Lower leg skin (tissue), 4 donors: ENCODE results near the gene TP53BP2. TPM values are rescaled to one million over a fixed set of nuclear protein-coding genes. Genes with fewer than 3 reads are reported as not detected.

Source experiments
- DNase-seq, 2 donors: peaks; one replicate each; pipeline ENCODE4 v3.0.0-alpha.2; 2019; ENCODE audit warnings: low spot score in 2 of 2
- H3K4me3 ChIP-seq: fragments of 200-600 bp; sonication (generic); 2 replicates; pipeline ENCODE4 v1.5.1; 2017; ENCODE audit warnings: mild to moderate bottlenecking, low read depth; ENCODE audit not compliant: poor library complexity, severe bottlenecking
- POLR2A ChIP-seq, 2 donors: fragments of 450-650 bp; IDR thresholded peaks; one replicate each; pipeline ENCODE4 v1.6.1; 2016 to 2017; ENCODE audit warnings: antibody characterized with exemption in 2 of 2, mild to moderate bottlenecking in 1 of 2, moderate library complexity in 1 of 2
- WGBS, 2 donors: methylation state at CpG; one replicate each; pipeline ENCODE4 v1.1.5; 2018; 5-methylcytosine and 5-hydroxymethylcytosine counted together
- intact Hi-C: fragments of 100-400 bp; cut with DNase I; formaldehyde crosslinking; loops from one replicate; pipeline ENCODE4 v1.15.0; 2023; ENCODE audit warnings: low total_unique reads
- total RNA-seq, 4 donors: library from RNA; depleted of rRNA; stranded (reverse); fragments of >200 nt; gene quantifications; one replicate each; pipeline ENCODE4 v1.1.0, GENCODE V29; 2016
- TF ChIP-seq, protein P1 (sequence below), 3 donors: fragments of 450-650 bp; IDR thresholded peaks; one replicate each; pipeline ENCODE4 v1.5.1; 2016; ENCODE audit warnings: antibody characterized with exemption in 3 of 3, mild to moderate bottlenecking in 3 of 3, moderate library complexity in 2 of 3

TP53BP2 gene
- total RNA-seq, 4 donors from 2014 or later, result 32.2 to 49.9 (median 36.6) TPM

DNA sequence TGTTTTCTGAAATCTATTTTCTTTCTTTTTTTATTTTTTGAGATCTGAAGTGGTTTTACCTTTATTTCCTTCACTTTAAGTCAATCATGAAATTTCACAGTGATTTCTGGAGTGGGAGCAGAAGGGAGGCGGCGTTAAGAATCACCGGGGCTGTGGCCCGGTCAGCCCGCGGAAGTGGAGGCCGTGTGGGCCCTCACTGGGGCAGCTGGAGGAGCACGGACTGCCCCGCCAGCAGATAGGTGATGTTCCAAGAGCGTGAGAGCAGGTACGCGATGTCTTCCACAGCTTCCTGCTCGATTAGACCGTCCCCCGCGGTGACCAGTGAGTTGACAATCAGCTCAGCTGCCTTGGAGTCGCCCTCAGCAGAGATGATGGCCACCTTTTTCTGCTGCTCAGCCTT, 10.6 kb upstream of the TP53BP2 start:
- no peak for DNase-seq
- H3K4me3 ChIP-seq, result no peak overlapping the region
- TF ChIP-seq, protein P1, sequence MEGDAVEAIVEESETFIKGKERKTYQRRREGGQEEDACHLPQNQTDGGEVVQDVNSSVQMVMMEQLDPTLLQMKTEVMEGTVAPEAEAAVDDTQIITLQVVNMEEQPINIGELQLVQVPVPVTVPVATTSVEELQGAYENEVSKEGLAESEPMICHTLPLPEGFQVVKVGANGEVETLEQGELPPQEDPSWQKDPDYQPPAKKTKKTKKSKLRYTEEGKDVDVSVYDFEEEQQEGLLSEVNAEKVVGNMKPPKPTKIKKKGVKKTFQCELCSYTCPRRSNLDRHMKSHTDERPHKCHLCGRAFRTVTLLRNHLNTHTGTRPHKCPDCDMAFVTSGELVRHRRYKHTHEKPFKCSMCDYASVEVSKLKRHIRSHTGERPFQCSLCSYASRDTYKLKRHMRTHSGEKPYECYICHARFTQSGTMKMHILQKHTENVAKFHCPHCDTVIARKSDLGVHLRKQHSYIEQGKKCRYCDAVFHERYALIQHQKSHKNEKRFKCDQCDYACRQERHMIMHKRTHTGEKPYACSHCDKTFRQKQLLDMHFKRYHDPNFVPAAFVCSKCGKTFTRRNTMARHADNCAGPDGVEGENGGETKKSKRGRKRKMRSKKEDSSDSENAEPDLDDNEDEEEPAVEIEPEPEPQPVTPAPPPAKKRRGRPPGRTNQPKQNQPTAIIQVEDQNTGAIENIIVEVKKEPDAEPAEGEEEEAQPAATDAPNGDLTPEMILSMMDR (IDR thresholded peaks at IDR 0.05), result no peak
- no peak for TF ChIP-seq POLR2A (IDR thresholded peaks at IDR 0.05)
- 93 to 96% methylated on average over 17 of the region's 17 CpGs for WGBS, 2 donors
- intact Hi-C loops, result no loop called here

DNA sequence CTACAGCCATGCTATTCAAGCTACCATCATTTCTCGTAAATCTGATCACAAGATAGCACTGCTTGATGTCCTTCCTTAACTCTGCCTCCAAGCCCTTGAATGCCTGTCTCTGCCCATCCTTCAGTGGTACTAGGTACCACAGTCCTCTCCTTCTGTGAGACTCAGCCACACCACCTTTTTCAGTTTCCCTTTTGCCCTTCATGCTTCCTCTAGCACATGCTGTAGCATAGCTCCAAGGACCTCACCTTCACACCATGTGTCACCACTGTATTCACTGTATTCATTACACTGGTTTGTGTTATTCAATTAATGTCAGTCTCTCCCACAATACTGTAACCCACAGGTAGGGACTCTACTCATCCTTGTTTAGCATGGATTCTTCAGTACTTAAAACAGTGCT, 8.0 kb upstream of the TP53BP2 start:
- DNase-seq, result no peak
- 88 to 97% methylated on average over 1 of the region's 1 CpG for WGBS, 2 donors
- intact Hi-C loops, result no loop called here
- TF ChIP-seq, protein P1 (IDR thresholded peaks at IDR 0.05), result no peak
- TF ChIP-seq POLR2A (IDR thresholded peaks at IDR 0.05), result no peak
- no peak overlapping the region for H3K4me3 ChIP-seq

DNA sequence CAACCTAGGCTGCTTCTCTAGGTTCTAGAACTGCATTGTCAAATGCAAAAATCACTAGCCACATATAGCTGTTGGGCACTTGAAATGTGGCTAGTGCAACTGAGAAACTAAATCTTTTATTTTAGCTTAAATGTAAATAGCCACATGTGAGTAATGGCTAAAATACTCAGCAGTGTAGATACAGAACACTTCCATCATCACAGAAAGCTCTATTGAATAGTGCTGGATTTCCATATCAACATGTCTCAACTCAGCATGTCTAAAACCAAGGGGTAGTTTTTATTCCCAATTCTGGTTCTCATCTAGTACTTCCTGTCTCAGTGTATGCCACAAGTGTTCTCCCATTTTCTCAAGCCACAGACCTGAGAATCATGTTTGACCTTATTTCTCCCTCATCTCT, 7.5 kb upstream of the TP53BP2 start:
- no peak overlapping the region for H3K4me3 ChIP-seq
- no peak for DNase-seq
- intact Hi-C loops, result no loop called here
- TF ChIP-seq, protein P1 (IDR thresholded peaks at IDR 0.05), result no peak
- TF ChIP-seq POLR2A (IDR thresholded peaks at IDR 0.05), result no peak

DNA sequence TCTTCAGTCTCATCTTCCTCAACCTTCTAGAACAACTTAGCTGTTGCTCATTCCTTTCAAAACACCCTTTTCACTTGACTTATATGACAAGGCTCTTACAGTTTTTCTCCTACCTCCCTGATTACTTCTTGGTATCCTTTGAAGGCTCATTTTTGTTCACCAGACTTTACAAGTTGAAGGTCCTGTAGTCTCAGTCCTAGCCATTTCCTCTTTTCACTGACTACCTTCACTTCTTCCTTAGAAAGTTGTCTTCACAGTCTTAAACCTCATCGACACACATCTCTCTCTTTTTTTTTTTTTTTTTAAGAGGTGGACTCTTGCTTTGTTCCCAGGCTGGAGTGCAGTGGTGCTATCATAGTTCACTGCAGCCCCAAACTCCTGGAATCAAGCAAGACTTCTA, 6.6 kb upstream of the TP53BP2 start:
- DNase-seq, result no peak
- H3K4me3 ChIP-seq, result no peak overlapping the region
- intact Hi-C loops, result no loop called here
- 84% methylated on average over 1 of the region's 1 CpG for WGBS, 2 donors
- TF ChIP-seq, protein P1 (IDR thresholded peaks at IDR 0.05), result no peak
- TF ChIP-seq POLR2A (IDR thresholded peaks at IDR 0.05), result no peak

DNA sequence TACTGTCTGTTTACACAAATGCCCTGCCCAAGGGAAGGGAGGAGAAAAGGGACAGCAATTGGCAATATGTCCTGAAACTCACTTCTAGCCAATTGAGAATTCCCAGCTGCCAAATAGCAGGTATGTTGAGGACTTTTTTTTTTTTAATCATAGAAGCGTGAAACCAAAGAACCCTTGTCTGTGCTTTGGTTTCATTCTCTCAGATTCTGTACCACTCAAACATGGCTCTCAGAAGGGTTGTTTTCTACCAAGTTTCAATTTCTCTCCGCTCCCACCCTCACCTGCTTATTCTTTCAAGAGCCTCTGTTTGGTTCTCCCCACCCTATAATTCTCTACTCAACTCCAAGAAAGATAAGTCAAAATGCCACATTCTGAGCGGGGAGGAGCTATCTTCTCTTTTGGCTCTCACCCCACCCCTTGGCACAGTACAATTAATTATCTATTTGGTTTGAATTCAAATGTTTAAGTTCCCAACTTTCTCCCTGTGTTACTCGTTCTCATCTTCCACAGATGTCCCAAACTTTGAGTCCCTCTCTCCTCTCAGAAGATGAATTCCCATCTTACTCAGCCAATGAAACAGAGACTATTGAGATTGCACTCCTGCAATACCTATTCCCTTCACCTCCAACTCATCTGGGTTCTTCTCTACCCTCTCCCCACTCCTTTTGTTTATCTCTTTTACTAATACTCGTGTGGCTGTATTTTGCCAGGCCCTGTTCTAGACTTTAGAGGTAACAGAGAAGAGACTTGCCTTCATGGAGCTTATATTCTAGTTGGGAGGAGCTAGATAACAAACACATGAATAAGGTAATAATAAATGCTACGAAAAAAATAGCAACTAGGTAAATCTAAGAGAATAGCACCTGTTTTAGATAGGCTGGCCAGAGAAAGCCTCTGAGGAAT, 3.9 kb upstream of the TP53BP2 start:
- DNase-seq, result no peak
- TF ChIP-seq, protein P1 (IDR thresholded peaks at IDR 0.05), result no peak
- TF ChIP-seq POLR2A (IDR thresholded peaks at IDR 0.05), result no peak
- intact Hi-C loops, result no loop called here
- 69 to 70% methylated on average over 6 of the region's 6 CpGs for WGBS, 2 donors
- no peak overlapping the region for H3K4me3 ChIP-seq
